H9 (cell line): ENCODE results near the gene RALGAPA1. TPM values are rescaled to one million over a fixed set of nuclear protein-coding genes. Genes with fewer than 3 reads are reported as not detected.
"Not testable (repeated sequence)": the region's sequence is repeated elsewhere in the genome, so short reads cannot be mapped to it uniquely, and the experiment has no call there.

Source experiments
- DNase-seq: peaks from one replicate; pipeline ENCODE4 v3.0.0-alpha.2; 2017
- H2AFZ ChIP-seq: one replicate; pipeline ENCODE4 v1.6.1; 2013; ENCODE audit warnings: mild to moderate bottlenecking, low read length, control low read depth, moderate library complexity
- H2AK5ac ChIP-seq: 2 replicates; pipeline ENCODE4 v1.6.1; 2013; ENCODE audit warnings: low read length, control low read depth, mixed read lengths; ENCODE audit not compliant: insufficient read length
- H2BK120ac ChIP-seq: one replicate; pipeline ENCODE4 v1.6.1; 2013; ENCODE audit warnings: low read depth, mild to moderate bottlenecking, low read length, control low read depth, inconsistent platforms; ENCODE audit not compliant: poor library complexity, severe bottlenecking
- H2BK12ac ChIP-seq: 2 replicates; pipeline ENCODE4 v1.6.1; 2013; ENCODE audit warnings: low read length, control low read depth, mixed read lengths, low read depth; ENCODE audit not compliant: insufficient read length
- H2BK15ac ChIP-seq: 2 replicates; pipeline ENCODE4 v1.6.1; 2013; ENCODE audit warnings: low read depth, low read length, control low read depth
- H2BK20ac ChIP-seq: one replicate; pipeline ENCODE4 v1.6.1; 2013; ENCODE audit warnings: low read depth, mild to moderate bottlenecking, low read length, control low read depth, inconsistent platforms; ENCODE audit not compliant: poor library complexity, severe bottlenecking
- H2BK5ac ChIP-seq: 2 replicates; pipeline ENCODE4 v1.6.1; 2013; ENCODE audit warnings: low read length, control low read depth, mixed read lengths; ENCODE audit not compliant: insufficient read length
- H3K14ac ChIP-seq: 2 replicates; pipeline ENCODE4 v1.6.1; 2013; ENCODE audit warnings: low read length, control low read depth; ENCODE audit not compliant: insufficient read depth
- H3K18ac ChIP-seq: 2 replicates; pipeline ENCODE4 v1.6.1; 2013; ENCODE audit warnings: low read depth, mild to moderate bottlenecking, mixed read lengths, low read length, control low read depth; ENCODE audit not compliant: insufficient read length
- H3K23ac ChIP-seq: 2 replicates; pipeline ENCODE4 v1.6.1; 2013; ENCODE audit warnings: low read length, control low read depth, mixed read lengths, low read depth; ENCODE audit not compliant: insufficient read length
- H3K23me2 ChIP-seq: 2 replicates; pipeline ENCODE4 v1.6.1; 2013; ENCODE audit warnings: low read depth, mild to moderate bottlenecking, mixed read lengths, low read length, control low read depth; ENCODE audit not compliant: insufficient read length, poor library complexity, severe bottlenecking
- H3K27ac ChIP-seq: 2 replicates; pipeline ENCODE4 v1.5.1; 2013; ENCODE audit warnings: low read length, control low read depth, mixed read lengths, low read depth; ENCODE audit not compliant: insufficient read length
- H3K27me3 ChIP-seq: 2 replicates; pipeline ENCODE4 v1.6.1; 2013; ENCODE audit warnings: low read length, control low read depth, inconsistent platforms; ENCODE audit not compliant: insufficient read depth
- H3K4ac ChIP-seq: 2 replicates; pipeline ENCODE4 v1.6.1; 2013; ENCODE audit warnings: low read depth, mild to moderate bottlenecking, control low read depth, inconsistent platforms, low read length, moderate library complexity
- H3K4me1 ChIP-seq: 2 replicates; pipeline ENCODE4 v1.6.1; 2013; ENCODE audit warnings: low read length, control low read depth, inconsistent platforms; ENCODE audit not compliant: insufficient read depth
- H3K4me2 ChIP-seq: 2 replicates; pipeline ENCODE4 v1.6.1; 2013; ENCODE audit warnings: low read length, control low read depth, mixed read lengths; ENCODE audit not compliant: insufficient read length, insufficient read depth
- H3K56ac ChIP-seq: 2 replicates; pipeline ENCODE4 v1.6.1; 2013; ENCODE audit warnings: low read depth, mild to moderate bottlenecking, mixed read lengths, low read length, control low read depth; ENCODE audit not compliant: insufficient read length
- H3K79me1 ChIP-seq: 2 replicates; pipeline ENCODE4 v1.6.1; 2013; ENCODE audit warnings: low read depth, mild to moderate bottlenecking, moderate library complexity, low read length, control low read depth, inconsistent platforms; ENCODE audit not compliant: insufficient read depth, poor library complexity, severe bottlenecking
- H3K79me2 ChIP-seq: 2 replicates; pipeline ENCODE4 v1.6.1; 2013; ENCODE audit warnings: low read length, control low read depth, inconsistent platforms; ENCODE audit not compliant: insufficient read depth
- H3K9ac ChIP-seq: 2 replicates; pipeline ENCODE4 v1.6.1; 2013; ENCODE audit warnings: low read length, control low read depth, mixed read lengths; ENCODE audit not compliant: insufficient read length; ENCODE audit errors: extremely low read depth
- H3K9me3 ChIP-seq: one replicate; pipeline ENCODE4 v1.6.1; 2013; ENCODE audit warnings: low read depth, low read length, inconsistent platforms; ENCODE audit not compliant: control insufficient read depth
- H3T11ph ChIP-seq: one replicate; pipeline ENCODE4 v1.6.1; 2013; ENCODE audit warnings: mild to moderate bottlenecking, low read length, control low read depth, inconsistent platforms
- H4K20me1 ChIP-seq: one replicate; pipeline ENCODE4 v1.6.1; 2013; ENCODE audit not compliant: control insufficient read depth, insufficient read length, insufficient read depth
- H4K5ac ChIP-seq: 2 replicates; pipeline ENCODE4 v1.6.1; 2013; ENCODE audit warnings: low read depth, mild to moderate bottlenecking, mixed read lengths, low read length, control low read depth; ENCODE audit not compliant: insufficient read length
- H4K8ac ChIP-seq: replicated peaks from 2 replicates; pipeline ENCODE4 v1.6.1; 2013; ENCODE audit warnings: low read length, control low read depth, mixed read lengths, low read depth; ENCODE audit not compliant: insufficient read length
- H4K91ac ChIP-seq: 2 replicates; pipeline ENCODE4 v1.6.1; 2013; ENCODE audit warnings: low read depth, mild to moderate bottlenecking, moderate library complexity, mixed read lengths, low read length, control low read depth; ENCODE audit not compliant: insufficient read length
- H3K27ac Mint-ChIP-seq, 3 experiments: 2 replicates in 2 of 3; 3 replicates in 1 of 3; pipeline ENCODE4 v1.8.0; 2020 to 2021; ENCODE audit warnings: mixed read lengths in 3 of 3, mild to moderate bottlenecking in 1 of 3, moderate library complexity in 1 of 3
- H3K27me3 Mint-ChIP-seq: 2 replicates; pipeline ENCODE4 v1.8.0; 2021; ENCODE audit warnings: low read depth, mild to moderate bottlenecking, moderate library complexity, mixed read lengths
- H3K36me3 Mint-ChIP-seq, 3 experiments: 2 replicates in 2 of 3; 3 replicates in 1 of 3; pipeline ENCODE4 v1.8.0; 2020 to 2021; ENCODE audit warnings: low read depth in 3 of 3, mixed read lengths in 3 of 3; ENCODE audit not compliant: insufficient read depth in 1 of 3
- H3K4me1 Mint-ChIP-seq, 2 experiments: 2 replicates each; pipeline ENCODE4 v1.8.0; 2020; ENCODE audit warnings: mixed read lengths in 2 of 2
- H3K4me3 Mint-ChIP-seq, 2 experiments: 2 replicates in 1 of 2; 3 replicates in 1 of 2; pipeline ENCODE4 v1.8.0; 2020 to 2021; ENCODE audit warnings: mild to moderate bottlenecking in 2 of 2, mixed read lengths in 2 of 2, moderate library complexity in 1 of 2
- H3K9me3 Mint-ChIP-seq, 2 experiments: 2 replicates in 1 of 2; 3 replicates in 1 of 2; pipeline ENCODE4 v1.8.0; 2020; ENCODE audit warnings: mild to moderate bottlenecking in 2 of 2, mixed read lengths in 2 of 2, moderate library complexity in 1 of 2
- WGBS: extraction: QIAGEN DNeasy Blood & Tissue Kit; methylation state at CpG from one replicate; pipeline ENCODE4 v1.1.7; 2013; ENCODE audit warnings: missing lambda C conversion rate, low lambda C conversion rate, mixed read lengths; ENCODE audit not compliant: insufficient read length; ENCODE audit errors: extremely low coverage; 5-methylcytosine and 5-hydroxymethylcytosine counted together
- total RNA-seq: library from RNA; stranded (reverse); gene quantifications from 2 replicates; pipeline ENCODE4 v1.2.1, GENCODE V29; 2021

The RALGAPA1 gene
- total RNA-seq, 1 experiment from 2014 or later, result 29.8 TPM

DNA sequence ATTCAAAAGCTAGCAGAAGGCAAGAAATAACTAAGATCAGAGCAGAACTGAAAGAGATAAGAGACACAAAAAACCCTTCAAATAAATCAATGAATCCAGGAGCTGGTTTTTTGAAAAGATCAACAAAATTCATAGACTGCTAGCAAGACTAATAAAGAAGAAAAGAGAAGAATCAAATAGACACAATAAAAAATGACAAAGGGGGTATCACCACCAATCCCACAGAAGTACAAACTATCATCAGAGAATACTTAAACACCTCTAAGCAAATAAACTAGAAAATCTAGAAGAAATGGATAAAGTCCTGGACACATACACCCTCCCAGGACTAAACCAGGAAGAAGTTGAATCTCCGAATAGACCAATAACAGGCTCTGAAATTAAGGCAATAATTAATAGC is 189.6 kb downstream of the RALGAPA1 start:
- no CpG with 5 or more reads among the region's 1 CpG for WGBS
- H2BK20ac ChIP-seq, H4K91ac ChIP-seq, H4K8ac ChIP-seq, H3K4me3 Mint-ChIP-seq, H3K23me2 ChIP-seq, H3K4me2 ChIP-seq, H3K4me1 Mint-ChIP-seq, H3K4ac ChIP-seq, H3T11ph ChIP-seq, H4K20me1 ChIP-seq, H2BK5ac ChIP-seq, H2BK15ac ChIP-seq, H3K79me1 ChIP-seq, H3K27ac Mint-ChIP-seq, H3K9me3 ChIP-seq, H3K56ac ChIP-seq, H3K27me3 Mint-ChIP-seq, H3K9ac ChIP-seq, H2AFZ ChIP-seq, H3K27me3 ChIP-seq, H2BK120ac ChIP-seq, H4K5ac ChIP-seq, H2BK12ac ChIP-seq, H3K23ac ChIP-seq, H3K27ac ChIP-seq, H2AK5ac ChIP-seq, H3K18ac ChIP-seq, H3K4me1 ChIP-seq, H3K14ac ChIP-seq, DNase-seq, H3K79me2 ChIP-seq: not testable (repeated sequence)
- H3K36me3 Mint-ChIP-seq, result peaks cover 16 to 30% (median 18%) of the 10 kb centered on the region in 3 experiments
- peaks cover 23 to 25% of the 10 kb centered on the region in 2 experiments for H3K9me3 Mint-ChIP-seq
